ENCODE results near the gene EFCAB9.

The EFCAB9 gene

DNA sequence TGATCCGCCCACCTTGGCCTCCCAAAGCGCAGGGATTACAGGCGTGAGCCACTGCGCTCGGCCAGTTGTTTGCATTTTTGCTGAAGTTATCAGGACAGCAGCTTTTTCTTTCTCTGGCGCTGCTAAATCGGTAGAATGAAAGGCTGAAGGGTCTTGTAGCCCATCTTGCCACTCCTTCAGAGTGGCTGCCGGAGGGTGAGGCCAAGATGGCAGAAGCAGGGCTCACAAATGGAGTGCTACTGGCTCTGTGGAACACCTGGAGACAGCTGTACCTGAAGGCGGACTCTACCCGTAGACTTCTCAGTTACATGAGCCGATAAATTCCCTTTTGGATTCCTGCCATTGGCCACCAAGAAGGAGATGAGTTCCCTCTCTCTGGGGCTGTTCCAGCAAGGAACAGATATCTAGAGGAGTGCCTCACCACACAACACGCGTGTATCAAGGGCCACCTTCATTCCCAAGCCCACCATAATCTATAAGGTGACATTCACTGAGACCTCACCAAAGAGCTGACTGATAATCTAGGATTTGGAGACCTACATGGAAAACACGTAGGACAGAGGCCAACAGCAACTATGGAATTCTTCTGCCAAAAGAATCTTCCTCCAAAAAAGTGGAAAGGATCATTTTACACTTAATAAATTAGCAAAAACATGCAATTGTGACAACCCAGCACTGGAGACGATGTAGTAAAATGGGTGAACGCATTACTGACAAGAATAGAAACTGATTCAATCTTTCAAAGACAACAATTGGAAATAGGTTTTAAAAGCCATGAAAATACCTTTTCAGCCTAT, 27.7 kb upstream of the EFCAB9 start:
- H3K36me3 ChIP-seq (replicated peaks; ENCODE audit: low read depth, low read length) = peaks cover 18% of the 10 kb centered on the region
- no peak overlapping the region for H3K4me3 ChIP-seq (ENCODE audit: low read length)
- H4K20me1 ChIP-seq (ENCODE audit: insufficient read depth, low read length) = peaks cover 87% of the 10 kb centered on the region
- peaks cover 89% of the 10 kb centered on the region for H3K79me2 ChIP-seq (ENCODE audit: low read length)
- TF ChIP-seq, protein P1, sequence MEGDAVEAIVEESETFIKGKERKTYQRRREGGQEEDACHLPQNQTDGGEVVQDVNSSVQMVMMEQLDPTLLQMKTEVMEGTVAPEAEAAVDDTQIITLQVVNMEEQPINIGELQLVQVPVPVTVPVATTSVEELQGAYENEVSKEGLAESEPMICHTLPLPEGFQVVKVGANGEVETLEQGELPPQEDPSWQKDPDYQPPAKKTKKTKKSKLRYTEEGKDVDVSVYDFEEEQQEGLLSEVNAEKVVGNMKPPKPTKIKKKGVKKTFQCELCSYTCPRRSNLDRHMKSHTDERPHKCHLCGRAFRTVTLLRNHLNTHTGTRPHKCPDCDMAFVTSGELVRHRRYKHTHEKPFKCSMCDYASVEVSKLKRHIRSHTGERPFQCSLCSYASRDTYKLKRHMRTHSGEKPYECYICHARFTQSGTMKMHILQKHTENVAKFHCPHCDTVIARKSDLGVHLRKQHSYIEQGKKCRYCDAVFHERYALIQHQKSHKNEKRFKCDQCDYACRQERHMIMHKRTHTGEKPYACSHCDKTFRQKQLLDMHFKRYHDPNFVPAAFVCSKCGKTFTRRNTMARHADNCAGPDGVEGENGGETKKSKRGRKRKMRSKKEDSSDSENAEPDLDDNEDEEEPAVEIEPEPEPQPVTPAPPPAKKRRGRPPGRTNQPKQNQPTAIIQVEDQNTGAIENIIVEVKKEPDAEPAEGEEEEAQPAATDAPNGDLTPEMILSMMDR (IDR thresholded peaks at IDR 0.05; ENCODE audit: low read depth, low read length) = no peak
- no peak for TF ChIP-seq EZH2phosphoT487 (IDR thresholded peaks at IDR 0.05; ENCODE audit: low read depth)
- H3K9ac ChIP-seq (ENCODE audit: low read length) = no peak overlapping the region
- no peak overlapping the region for H3K27ac ChIP-seq (ENCODE audit: low read length)
- no peak overlapping the region for H2AFZ ChIP-seq (ENCODE audit: low read depth, low read length)
- H3K9me3 ChIP-seq (ENCODE audit: insufficient read depth, low read length) = no peaks in the 10 kb centered on the region
- no peak overlapping the region for H3K4me2 ChIP-seq (ENCODE audit: low read length)
- no peaks in the 10 kb centered on the region for H3K27me3 ChIP-seq (ENCODE audit: low read depth, low read length)
- 0 out of 2 replicates have a peak, but pooled peaks cover 3% of the 10 kb centered on the region for H3K4me1 ChIP-seq (ENCODE audit: low read length)

DNA sequence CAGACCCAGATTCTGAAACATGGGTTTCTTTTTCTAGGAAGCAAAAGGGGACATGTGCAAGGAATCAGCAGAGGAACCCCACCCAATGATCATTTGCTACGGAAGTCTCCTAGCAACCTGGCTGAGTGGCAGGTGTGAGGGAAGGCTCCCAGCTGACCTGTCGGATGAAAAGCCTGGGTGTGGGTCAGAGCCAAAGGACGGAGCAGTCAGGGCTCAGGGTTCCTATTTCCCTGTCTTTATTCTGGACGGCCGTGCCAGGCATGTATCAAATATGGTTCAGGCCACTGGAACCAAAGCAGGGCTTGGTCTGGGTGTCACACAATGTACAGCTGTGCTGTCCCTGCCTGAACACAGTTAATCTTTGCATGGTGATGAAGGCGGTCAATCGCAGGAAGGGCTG, 26.1 kb upstream of the EFCAB9 start:
- Histone ChIP-seq H3K79me2 (ENCODE audit: low read length) (peaks cover 84% of the 10 kb centered on the region), H3K4me3 (ENCODE audit: low read length) (no peak overlapping the region), H3K27ac (ENCODE audit: low read length) (no peak overlapping the region), H3K9ac (ENCODE audit: low read length) (no peak overlapping the region), H4K20me1 (ENCODE audit: insufficient read depth, low read length) (peaks cover 81% of the 10 kb centered on the region), H3K4me1 (ENCODE audit: low read length) (0 out of 2 replicates have a peak, but pooled peaks cover 3% of the 10 kb centered on the region), H3K27me3 (ENCODE audit: low read depth, low read length) (no peaks in the 10 kb centered on the region), H3K4me2 (ENCODE audit: low read length) (no peak overlapping the region), H2AFZ (ENCODE audit: low read depth, low read length) (no peak overlapping the region), H3K36me3 (replicated peaks; ENCODE audit: low read depth, low read length) (peaks cover 21% of the 10 kb centered on the region), H3K9me3 (ENCODE audit: insufficient read depth, low read length) (no peaks in the 10 kb centered on the region)
- TF ChIP-seq EZH2phosphoT487 (IDR thresholded peaks at IDR 0.05; ENCODE audit: low read depth) = no peak
- TF ChIP-seq, protein P1 (IDR thresholded peaks at IDR 0.05; ENCODE audit: low read depth, low read length) = no peak

DNA sequence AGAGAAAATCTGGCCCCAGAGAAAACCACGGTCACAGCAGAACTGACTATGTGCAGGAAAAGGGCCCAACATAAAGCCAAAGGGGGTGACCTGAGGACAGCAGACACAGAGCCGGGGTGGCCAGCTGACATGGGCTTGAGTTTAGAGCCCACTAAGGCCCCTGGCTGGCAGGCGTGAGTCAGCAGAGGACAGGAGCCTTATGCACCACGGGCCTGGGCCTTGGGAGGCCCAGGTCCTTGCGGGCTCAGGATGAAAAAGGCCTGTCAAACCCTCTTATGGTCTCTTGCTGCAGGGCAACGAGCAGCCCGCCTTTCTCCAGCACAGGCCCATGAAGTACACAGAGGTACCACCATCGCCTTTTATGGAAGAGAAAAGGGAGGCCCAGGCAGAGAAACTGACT, 25.7 kb upstream of the EFCAB9 start:
- H3K4me2 ChIP-seq (ENCODE audit: low read length) = no peak overlapping the region
- 0 out of 2 replicates have a peak, but pooled peaks cover 3% of the 10 kb centered on the region for H3K4me1 ChIP-seq (ENCODE audit: low read length)
- peaks cover 84% of the 10 kb centered on the region for H3K79me2 ChIP-seq (ENCODE audit: low read length)
- H3K27me3 ChIP-seq (ENCODE audit: low read depth, low read length) = no peaks in the 10 kb centered on the region
- H3K9ac ChIP-seq (ENCODE audit: low read length) = no peak overlapping the region
- H2AFZ ChIP-seq (ENCODE audit: low read depth, low read length) = no peak overlapping the region
- H3K4me3 ChIP-seq (ENCODE audit: low read length) = no peak overlapping the region
- no peak overlapping the region for H3K27ac ChIP-seq (ENCODE audit: low read length)
- H3K36me3 ChIP-seq (replicated peaks; ENCODE audit: low read depth, low read length) = peaks cover 21% of the 10 kb centered on the region
- H4K20me1 ChIP-seq (ENCODE audit: insufficient read depth, low read length) = peaks cover 77% of the 10 kb centered on the region
- TF ChIP-seq EZH2phosphoT487 (IDR thresholded peaks at IDR 0.05; ENCODE audit: low read depth) = no peak
- TF ChIP-seq, protein P1 (IDR thresholded peaks at IDR 0.05; ENCODE audit: low read depth, low read length) = no peak
- no peaks in the 10 kb centered on the region for H3K9me3 ChIP-seq (ENCODE audit: insufficient read depth, low read length)

DNA sequence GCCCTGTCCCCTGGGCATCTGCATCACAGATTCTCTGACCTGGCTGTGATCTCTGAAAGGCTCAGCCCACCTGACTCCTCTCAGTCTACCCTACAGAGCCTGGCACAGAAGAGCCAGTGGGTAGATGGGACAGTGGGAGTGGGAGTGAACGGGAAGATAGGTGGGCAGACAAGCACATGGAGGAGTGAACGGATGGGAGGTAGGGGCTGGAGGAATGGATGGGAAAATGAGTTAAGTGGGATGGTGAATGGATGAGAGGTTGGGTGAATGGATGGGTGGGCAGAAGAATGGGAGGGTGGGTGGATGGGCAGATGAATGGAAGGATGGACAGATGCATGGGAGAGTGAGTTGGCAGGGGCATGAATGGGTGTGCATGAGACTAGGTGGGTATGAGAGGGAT, 24.8 kb upstream of the EFCAB9 start:
- H3K4me2 ChIP-seq (ENCODE audit: low read length) = no peak overlapping the region
- peaks cover 10% of the 10 kb centered on the region for H3K4me1 ChIP-seq (ENCODE audit: low read length)
- H3K4me3 ChIP-seq (ENCODE audit: low read length) = no peak overlapping the region
- no peaks in the 10 kb centered on the region for H3K27me3 ChIP-seq (ENCODE audit: low read depth, low read length)
- H3K9me3 ChIP-seq (ENCODE audit: insufficient read depth, low read length) = no peaks in the 10 kb centered on the region
- H2AFZ ChIP-seq (ENCODE audit: low read depth, low read length) = no peak overlapping the region
- H3K79me2 ChIP-seq (ENCODE audit: low read length) = peaks cover 87% of the 10 kb centered on the region
- peaks cover 25% of the 10 kb centered on the region for H3K36me3 ChIP-seq (replicated peaks; ENCODE audit: low read depth, low read length)
- TF ChIP-seq EZH2phosphoT487 (IDR thresholded peaks at IDR 0.05; ENCODE audit: low read depth) = no peak
- TF ChIP-seq, protein P1 (IDR thresholded peaks at IDR 0.05; ENCODE audit: low read depth, low read length) = no peak
- H3K9ac ChIP-seq (ENCODE audit: low read length) = no peak overlapping the region
- H3K27ac ChIP-seq (ENCODE audit: low read length) = no peak overlapping the region
- H4K20me1 ChIP-seq (ENCODE audit: insufficient read depth, low read length) = peaks cover 74% of the 10 kb centered on the region

All from OCI-LY3 (cell line).